ENCODE data around the gene CD58.

CD58 gene

DNA sequence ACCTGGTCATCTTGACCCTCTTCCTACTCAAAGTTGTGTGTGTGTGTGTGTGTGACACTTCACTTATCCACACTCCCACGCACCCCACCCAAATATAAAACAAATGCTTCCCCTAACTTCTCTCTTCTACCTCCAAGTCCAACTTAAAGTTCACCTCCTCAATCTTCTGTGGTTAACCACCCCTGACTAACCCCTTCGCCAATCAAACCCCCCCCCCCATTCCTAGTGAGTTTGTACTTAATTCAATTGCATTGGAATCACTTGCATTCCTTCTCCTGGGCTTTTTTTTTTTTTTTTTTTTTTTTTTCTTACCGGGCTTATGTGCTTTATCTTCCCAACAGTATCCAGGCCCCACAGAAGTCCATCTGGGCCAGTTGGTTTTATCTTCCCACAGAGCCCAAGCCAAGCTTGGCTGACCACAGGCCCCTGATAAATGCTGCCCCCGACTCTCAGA is 78.4 kb downstream of the CD58 start:
- TF ChIP-seq, protein P1, sequence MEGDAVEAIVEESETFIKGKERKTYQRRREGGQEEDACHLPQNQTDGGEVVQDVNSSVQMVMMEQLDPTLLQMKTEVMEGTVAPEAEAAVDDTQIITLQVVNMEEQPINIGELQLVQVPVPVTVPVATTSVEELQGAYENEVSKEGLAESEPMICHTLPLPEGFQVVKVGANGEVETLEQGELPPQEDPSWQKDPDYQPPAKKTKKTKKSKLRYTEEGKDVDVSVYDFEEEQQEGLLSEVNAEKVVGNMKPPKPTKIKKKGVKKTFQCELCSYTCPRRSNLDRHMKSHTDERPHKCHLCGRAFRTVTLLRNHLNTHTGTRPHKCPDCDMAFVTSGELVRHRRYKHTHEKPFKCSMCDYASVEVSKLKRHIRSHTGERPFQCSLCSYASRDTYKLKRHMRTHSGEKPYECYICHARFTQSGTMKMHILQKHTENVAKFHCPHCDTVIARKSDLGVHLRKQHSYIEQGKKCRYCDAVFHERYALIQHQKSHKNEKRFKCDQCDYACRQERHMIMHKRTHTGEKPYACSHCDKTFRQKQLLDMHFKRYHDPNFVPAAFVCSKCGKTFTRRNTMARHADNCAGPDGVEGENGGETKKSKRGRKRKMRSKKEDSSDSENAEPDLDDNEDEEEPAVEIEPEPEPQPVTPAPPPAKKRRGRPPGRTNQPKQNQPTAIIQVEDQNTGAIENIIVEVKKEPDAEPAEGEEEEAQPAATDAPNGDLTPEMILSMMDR (IDR thresholded peaks at IDR 0.05; ENCODE audit: borderline replicate concordance, insufficient read depth, low read depth, low read length) = no peak
- H3K4me3 ChIP-seq (ENCODE audit: low read depth, low read length) = no peak overlapping the region

DNA sequence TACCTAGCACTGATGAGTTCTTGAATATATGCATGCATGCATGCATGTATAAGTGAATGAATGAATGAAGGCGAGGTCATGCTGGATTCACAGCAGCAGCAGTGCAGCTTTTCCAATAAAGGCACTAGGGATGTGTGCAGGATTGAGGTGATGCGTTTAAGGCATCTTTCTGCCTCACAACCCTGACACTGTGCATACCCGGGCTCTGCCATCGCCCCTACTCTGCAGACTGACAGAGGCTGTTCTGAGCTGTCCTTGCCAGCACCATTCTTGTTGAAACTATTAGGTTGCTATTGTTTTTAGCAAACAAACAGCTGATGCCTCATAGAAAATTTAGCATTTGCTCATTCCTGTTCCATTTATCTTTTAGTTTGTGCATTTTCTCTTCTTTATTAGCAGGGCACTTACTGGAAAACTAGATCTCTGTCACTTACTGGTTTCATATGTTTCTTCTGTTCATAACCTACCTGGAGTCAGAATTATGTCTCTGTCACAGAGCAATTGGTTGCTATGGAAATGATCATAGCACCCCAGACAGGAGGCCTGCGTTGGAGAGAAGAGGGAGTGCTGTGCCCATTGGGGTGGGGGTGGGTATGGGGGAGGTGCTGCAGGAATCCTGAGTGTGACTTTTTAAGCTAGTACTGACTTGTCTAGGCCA is 79.0 kb downstream of the CD58 start:
- TF ChIP-seq, protein P1 (IDR thresholded peaks at IDR 0.05; ENCODE audit: borderline replicate concordance, insufficient read depth, low read depth, low read length) = no peak

DNA sequence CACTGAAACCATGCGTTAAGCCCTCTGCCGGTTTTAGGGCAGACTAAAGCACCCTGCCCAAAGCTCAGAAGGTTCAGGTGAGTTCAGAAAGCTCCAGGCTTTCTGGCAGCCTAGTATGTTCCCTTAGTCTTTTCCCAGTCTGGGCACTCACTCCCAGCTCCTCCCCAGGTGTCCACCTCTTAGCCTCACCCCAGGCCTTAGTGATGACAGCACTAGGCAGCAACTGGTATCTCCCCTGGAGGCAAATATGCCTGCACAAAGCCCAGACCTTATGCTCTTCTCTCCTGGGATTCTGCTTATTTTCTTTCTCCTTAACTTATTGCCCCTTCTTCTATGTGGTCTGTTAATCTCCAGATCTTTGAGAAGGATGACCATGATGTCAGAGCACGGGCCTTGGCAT is 80.2 kb downstream of the CD58 start:
- no peak overlapping the region for H3K4me3 ChIP-seq (ENCODE audit: low read depth, low read length)
- TF ChIP-seq, protein P1 (IDR thresholded peaks at IDR 0.05; ENCODE audit: borderline replicate concordance, insufficient read depth, low read depth, low read length) = no peak

More for the DNA sequence above, 79.0 kb downstream of the CD58 start:
- H3K4me3 ChIP-seq (ENCODE audit: low read depth, low read length) = no peak overlapping the region

DNA sequence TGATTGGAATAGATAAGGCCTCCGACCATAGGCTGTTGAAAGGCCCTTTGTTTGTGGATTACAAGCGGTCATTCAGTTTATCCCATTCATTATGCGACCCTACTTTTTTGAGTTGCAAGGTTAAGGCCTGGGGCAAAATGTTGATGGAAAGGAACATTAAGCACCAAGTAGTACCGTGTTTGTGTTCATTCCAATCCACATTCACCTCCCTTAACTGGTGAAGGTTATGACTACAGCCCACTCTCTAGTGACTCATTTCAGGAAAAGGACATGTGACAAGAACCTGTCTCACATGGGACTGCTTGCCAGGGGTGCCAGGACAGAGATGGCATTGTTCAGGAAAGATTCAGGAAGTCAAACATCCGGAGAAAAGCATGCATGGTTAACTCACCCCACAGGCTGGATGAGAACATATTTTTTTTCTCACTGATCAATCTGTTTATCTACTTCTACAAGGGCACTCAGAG is 81.6 kb downstream of the CD58 start:
- H3K4me3 ChIP-seq (ENCODE audit: low read depth, low read length) = no peak overlapping the region
- TF ChIP-seq, protein P1 (IDR thresholded peaks at IDR 0.05; ENCODE audit: borderline replicate concordance, insufficient read depth, low read depth, low read length) = no peak

DNA sequence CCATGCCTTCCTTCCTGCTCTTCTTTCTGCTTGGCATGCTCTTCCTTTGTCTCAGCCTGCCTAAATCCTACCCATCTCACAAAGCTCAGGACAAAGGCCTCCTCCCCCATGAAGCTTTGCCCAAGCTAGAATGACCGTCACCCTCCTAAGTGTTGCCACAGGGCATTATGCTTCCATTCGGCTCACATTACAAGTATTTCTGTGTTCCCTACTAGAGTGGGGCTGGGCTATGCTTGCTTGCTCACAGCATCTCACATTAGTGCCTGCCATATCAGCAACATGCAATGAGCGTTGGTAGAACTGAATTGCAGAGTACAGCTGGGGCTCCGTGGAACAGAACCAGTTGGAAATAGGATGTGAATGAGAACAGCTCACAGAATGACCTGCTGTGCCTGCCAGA is 82.8 kb downstream of the CD58 start:
- H3K4me3 ChIP-seq (ENCODE audit: low read depth, low read length) = no peak overlapping the region
- TF ChIP-seq, protein P1 (IDR thresholded peaks at IDR 0.05; ENCODE audit: borderline replicate concordance, insufficient read depth, low read depth, low read length) = no peak

DNA sequence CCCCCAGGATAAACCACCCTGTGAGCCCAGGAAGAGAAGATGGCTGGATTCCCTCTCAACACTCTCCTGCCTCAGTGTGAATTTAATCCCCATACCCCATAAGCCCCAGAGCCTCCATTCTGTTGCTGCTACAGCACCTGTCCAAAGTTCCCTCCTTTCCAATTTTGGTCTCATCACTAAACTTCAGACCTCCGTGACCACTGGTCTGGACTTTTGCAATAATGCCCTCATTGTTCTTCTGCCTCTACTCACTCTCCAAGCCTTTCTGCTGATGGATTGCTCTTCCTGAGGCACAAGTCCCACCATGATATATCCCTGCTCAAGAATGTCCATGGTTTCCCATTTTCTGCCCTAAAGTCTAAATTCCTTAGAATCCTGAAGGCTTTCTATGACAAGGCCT is 83.2 kb downstream of the CD58 start:
- TF ChIP-seq, protein P1 (IDR thresholded peaks at IDR 0.05; ENCODE audit: borderline replicate concordance, insufficient read depth, low read depth, low read length) = no peak
- H3K4me3 ChIP-seq (ENCODE audit: low read depth, low read length) = no peak overlapping the region

DNA sequence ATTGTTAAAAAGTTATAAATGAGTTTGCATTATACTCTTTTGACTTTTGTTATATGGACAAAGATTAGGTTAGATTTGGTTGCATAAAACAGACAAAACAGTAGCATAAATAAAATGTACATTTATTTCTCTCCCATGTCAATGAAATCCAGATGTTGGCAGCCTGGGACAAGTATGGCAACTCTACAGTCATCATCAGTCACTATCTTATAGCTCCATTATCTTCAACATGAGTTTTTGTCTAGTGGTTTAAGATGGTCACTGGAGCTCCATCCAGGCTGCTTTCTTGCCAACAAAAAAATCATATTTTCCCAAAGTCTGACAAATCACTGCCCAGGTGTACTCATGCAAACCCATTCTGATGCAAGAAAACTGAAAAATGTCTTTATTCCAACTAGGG is 83.8 kb downstream of the CD58 start:
- no peak overlapping the region for H3K4me3 ChIP-seq (ENCODE audit: low read depth, low read length)

More for the DNA sequence above, 83.8 kb downstream of the CD58 start:
- TF ChIP-seq, protein P1 (IDR thresholded peaks at IDR 0.05; ENCODE audit: borderline replicate concordance, insufficient read depth, low read depth, low read length) = no peak

All from GM12875 (cell line).